Lung microvascular endothelial cell (primary cell): Measurements from ENCODE around the gene UBXN1. TPM values are rescaled to one million over a fixed set of nuclear protein-coding genes. Genes with fewer than 3 reads are reported as not detected.

Source experiments
- DNase-seq, 2 donors: peaks; one replicate each; pipeline versions ENCODE4 v3.0.0 to v3.0.0-alpha.2; 2010; ENCODE audit warnings: low read depth in 2 of 2
- total RNA-seq: library from RNA; depleted of rRNA; stranded (reverse); fragments of >200 nt; gene quantifications from 2 replicates; pipeline ENCODE4 v1.2.1, GENCODE V29; 2014

The UBXN1 gene
- total RNA-seq: 126 and 131 TPM in 2 replicates

DNA sequence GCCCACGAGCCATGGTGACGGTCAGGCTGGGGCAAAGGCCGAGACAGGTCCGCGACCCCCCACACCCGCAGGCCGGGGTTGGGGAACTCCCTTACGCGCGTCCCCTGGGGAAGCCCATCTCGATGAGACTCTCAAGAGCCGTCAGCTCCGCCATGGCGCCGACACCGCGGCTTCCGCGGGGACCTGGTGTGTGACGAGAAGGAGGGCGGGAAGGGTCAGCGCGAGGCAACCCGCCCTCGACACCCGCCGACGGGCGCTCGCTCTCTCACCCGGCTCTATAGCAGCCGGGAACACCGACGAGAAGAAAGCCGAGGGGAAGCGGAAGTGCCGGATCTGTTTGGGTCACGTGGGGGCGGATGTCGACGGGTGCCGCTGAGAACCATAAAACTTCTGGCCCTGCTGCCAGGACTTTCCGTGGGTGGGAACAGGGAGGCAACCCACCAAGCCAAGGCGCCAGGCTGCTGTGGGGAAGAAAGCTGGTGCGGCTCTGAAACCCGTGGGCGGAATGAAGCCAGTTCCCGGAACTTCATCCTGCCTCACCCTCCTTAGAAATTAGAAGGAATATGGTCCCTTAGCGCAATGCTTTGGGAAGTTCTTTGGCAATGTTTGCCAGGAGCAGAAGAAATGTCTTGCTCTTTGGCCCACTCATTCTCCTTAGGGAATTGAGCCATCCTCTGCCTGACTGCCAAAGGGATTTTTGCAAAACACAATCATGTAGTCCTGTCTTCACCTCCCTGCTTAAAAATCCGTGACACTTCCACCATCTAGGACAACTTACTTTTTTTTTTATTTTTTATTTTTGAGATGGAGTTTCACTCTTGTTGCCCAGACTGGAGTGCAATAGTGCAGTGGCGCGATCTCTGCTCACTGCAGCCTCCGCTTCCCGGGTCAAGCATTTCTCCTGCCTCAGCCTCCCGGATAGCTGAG, at the start of gene UBXN1:
Gene UBXN1 (minus strand): TSS at position 304 of the 927 bp plus-strand sequence. CDS start 150 bp downstream, at position 154.
- DNase-seq: peak; percentile 89 to 91

DNA sequence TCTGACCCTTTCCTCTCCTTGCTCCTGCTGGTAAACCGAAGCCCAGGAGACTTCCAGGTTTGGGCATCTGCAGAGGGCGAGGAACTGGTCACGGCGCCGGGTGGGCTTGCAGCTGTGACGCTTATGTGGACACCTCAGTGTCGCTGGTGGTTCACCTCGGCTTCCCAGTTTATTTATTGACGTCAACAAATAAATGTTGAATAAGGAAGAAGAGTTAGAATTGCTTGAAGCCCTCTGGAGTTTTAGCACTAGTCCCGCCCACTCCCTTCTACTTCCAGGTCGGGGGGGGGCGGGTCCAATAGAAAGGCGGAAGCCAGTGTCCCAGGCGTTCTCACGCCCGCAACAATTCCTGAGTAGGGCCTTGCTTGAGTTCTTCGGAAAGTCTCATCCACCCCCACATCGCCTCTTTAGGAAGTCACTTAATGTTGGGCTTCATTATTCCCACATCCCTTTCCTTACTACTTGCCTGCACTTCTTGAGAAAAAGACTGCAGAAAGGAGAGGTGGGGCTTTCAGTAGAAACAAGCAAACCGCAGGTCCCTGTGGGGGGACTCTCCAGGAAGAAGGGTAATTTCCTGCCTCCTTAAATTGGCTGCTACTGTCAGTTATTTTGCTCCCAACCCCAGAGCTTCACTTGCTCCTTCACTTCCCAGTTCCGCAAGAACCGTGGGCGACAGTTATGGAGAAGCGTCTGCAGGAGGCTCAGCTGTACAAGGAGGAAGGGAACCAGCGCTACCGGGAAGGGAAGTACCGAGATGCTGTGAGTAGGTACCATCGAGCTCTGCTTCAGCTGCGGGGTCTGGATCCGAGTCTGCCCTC, 49.5 kb upstream of the UBXN1 start, which contains the start of gene TTC9C:
Gene TTC9C (plus strand): TSS at position 316 of the 818 bp plus-strand sequence. CDS start 363 bp downstream, at position 679.
- DNase-seq: peak; percentile 87 to 89

DNA sequence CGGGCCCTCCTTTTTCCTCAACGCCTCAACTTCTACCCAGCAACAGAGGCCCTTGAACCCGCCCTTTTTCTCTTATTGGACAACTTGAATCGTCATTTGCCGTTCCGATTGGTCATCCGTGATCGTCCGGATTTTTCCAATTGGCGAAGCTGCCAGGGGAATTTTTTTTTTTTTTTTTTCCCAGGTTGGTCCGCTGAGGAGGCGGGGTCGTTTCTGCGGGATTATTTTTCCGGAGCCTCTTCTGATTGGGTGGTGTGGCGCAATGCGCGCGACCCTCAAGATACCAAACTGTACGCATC, 48.9 kb upstream of the UBXN1 start:
- DNase-seq: peak; percentile 98

DNA sequence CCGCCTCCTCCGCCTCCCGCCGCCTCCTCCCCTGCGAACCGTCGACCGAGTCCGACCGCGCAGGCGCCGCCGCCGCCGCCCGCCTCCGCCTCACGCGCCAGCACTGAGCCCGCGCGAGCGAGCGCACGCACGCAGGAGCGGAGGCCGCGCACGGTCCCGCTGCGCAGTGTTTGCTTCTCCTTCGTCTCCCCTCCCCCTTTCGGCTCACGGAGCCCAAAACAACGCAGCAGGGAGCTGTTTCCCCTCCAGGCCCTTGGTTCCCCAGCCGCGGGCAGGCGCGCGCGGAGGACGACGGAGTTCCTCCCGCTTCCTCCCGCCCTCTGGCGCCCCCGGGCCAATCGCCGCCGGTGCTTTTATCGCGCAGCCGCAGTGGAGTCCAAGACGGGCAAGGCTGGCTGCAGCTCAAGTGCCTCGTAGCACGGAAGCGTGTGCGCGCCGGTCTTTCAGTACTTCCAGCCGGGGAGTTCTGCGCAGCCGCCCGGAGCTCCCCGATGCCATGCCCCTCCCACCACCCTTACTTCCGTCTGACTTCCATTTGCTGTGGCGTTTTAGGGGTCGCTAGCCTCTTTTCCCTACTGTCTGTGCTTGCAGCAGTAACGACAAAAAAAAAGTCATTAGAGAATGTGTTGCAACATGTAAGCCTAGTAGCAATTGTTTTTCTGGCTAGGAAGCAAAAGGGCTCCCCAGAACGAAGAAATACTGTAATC, 48.4 kb upstream of the UBXN1 start, which contains the start of gene HNRNPUL2:
Gene HNRNPUL2 (minus strand): TSS at position 293 of the 707 bp plus-strand sequence. CDS start 301 bp downstream, outside the sequence.
- DNase-seq: peak; percentile 100

DNA sequence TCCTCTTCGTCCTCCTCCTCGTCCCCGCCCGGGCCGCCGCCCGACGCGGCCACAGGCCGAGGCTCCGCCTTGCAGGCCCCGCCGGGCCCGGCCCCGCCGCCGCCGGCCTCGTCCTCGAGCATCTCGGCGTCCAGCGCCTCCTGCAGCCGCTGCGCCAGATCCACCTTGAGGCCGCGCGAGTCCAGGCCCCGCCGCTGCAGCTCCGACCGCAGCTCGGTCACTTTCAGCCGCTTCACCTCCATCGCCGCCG, 48.0 kb upstream of the UBXN1 start:
- no peak for DNase-seq

DNA sequence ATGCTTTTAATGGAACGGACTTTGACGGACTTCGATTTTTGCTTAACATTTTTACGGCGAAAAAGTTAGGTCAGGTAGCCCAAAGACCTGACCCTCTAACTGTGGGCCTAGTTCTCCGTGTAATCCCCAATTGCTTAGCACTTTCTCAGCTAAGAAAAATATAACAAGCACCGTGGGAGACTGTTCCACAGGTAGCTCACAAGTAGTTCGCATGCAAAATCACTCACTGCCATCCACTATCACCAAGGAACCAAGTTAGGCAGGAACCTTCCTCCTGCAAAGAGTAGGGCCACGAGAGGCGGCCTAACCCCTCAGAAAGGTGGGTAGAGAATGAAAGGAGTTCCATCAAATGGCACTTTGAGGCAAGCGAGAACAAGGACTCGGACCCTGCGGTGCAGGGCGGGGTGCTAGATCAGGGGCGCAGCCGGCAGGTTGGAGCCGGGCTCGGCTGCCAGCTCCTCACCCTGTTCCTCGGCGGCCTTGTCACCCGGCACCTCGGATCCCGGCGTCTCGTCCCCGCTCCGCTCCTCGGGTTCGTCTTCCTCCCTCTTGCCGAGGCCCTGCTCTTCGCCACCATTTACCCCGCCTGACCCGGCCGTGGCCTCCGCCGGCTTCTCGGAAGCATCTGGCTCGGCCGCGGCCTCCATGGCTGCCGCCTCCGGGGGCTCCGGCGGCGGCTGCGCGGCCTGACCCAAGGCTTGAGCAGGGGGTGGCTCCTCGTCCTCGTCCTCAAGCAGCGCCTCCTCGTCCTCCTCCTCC, 47.5 kb upstream of the UBXN1 start:
- DNase-seq: peak; percentile 9 to 11

- peak; percentile 12 to 15 for DNase-seq
These were observed 46.8 kb upstream of the UBXN1 start for GRCh38 chr11:62725646-62726045.

- DNase-seq: no peak
These were observed 45.3 kb upstream of the UBXN1 start for GRCh38 chr11:62724171-62724570.

- peak; percentile 19 to 31 for DNase-seq
These were observed 43.1 kb upstream of the UBXN1 start for GRCh38 chr11:62721994-62722393.

DNA sequence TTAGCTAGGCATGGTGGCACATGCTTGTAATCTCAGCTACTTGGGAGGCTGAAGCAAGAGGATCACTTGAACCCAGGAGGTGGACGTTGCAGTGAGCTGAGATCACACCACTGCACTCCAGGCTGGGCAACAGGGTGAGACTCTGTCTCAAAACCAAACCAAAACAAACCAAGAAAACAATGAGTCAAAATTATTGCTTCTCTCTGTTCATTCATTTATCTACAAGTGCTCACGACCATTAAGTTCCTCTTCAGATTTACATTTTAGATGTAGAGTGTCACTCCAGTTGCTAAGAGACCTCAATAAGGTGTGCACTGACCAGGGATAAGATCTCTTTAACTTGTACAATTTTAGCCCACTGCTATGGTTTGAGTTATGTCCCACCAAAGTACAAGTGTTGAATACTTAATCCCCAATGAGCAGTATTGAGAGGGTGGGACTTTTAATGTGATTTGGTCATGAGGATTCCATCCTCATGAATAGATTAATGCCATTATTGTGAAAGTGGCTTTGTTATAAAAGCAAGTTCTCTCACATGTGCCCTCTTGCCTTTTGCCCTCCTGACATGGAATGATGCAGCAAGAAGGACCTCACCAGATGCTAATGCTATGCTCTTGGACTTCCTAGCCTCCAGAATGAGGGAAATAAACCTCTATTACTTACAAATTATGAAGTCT, 40.6 kb upstream of the UBXN1 start:
- DNase-seq: no peak

DNA sequence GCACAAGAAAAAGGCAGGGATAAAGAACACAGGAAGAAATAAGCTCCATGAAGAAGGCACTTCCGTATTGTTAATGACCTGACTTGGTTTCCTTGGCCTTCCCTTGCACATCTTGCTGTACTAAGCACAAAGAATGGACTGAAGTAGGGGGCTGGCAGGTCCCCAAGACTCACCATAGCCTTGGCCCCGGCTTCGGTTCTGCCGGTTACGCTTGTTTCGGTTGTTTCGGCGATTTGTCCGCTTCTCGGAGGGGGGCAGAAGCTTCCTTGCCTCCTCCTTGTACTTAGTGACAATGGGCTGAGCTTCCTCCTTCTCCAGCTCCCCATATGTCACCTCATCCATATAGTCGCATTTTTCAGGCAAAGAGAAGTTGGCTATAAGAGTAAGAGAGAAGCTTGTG, 37.9 kb upstream of the UBXN1 start:
- no peak for DNase-seq

GRCh38 chr11:62716206-62716605, 37.3 kb upstream of the UBXN1 start:
- no peak for DNase-seq

- DNase-seq: no peak
These were observed 36.6 kb upstream of the UBXN1 start for GRCh38 chr11:62715150-62716130.

DNA sequence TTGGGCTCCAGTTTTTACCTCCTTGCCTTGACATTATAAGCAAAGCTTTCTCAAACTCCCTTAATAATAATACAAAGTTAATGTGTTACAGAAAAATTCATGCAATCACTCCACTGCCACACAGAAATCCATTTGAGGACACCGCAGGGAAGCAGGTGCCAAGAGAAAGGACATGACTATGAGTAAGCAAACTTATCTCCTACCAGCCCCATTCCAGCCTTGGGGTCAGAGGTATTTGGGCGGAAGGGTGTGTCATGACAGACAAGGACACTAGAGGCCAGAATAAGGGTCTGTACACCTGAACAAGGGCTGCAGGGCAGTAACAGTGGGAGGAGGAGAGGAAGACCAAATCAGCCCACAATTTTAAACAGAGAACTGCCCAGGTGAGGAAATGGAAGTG, 34.5 kb upstream of the UBXN1 start:
- no peak for DNase-seq

DNA sequence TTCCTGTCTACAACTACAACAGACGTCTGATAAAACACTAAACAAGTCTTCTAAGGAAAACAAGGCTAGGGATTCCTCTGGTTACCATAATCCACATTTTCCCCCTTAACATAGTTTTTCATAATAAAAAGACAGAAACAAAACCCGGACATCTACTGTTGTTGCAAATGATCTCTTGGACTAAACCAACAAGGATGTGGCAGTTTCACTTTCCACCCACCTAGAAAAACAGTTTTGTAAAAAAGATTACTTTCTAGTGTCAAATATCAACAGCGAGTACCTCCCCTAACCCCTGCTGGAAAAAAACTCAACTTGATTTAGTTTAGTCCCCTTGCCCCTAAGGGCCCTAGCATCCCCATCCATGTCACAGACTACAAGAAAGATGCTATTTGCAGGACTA, 34.0 kb upstream of the UBXN1 start:
- peak in 1 of 2 donors; percentile 49 for DNase-seq

GRCh38 chr11:62712276-62712812, 33.5 kb upstream of the UBXN1 start:
- DNase-seq: no peak

DNA sequence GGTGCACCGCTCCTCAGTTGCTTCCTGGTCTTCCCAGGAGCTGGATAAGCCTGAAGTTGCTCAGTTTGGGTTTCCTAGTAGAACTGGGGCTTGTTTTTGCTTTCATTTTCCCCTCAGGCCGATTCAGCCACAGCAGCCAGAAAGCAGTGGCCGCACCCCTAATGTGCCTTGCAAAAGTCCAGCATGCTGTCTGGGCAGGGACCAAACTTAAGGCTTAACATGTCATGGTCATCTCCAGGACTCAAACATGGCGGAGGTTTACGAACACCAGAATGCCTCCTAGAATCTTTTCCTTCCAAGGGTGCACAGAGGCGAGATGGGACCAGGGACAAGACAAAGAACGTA, 31.1 kb upstream of the UBXN1 start:
- DNase-seq: peak; percentile 51 to 61

- peak; percentile 98 for DNase-seq
These were observed 30.6 kb upstream of the UBXN1 start for GRCh38 chr11:62709247-62710000.
